ENCODE results near the gene PIAS1.
"Not testable (repeated sequence)": the region's sequence is repeated elsewhere in the genome, so short reads cannot be mapped to it uniquely, and the experiment has no call there.

PIAS1 gene

GRCh38 chr15:68205954-68206539 is 151.9 kb downstream of the PIAS1 start:
- no peak for DNase-seq

DNA sequence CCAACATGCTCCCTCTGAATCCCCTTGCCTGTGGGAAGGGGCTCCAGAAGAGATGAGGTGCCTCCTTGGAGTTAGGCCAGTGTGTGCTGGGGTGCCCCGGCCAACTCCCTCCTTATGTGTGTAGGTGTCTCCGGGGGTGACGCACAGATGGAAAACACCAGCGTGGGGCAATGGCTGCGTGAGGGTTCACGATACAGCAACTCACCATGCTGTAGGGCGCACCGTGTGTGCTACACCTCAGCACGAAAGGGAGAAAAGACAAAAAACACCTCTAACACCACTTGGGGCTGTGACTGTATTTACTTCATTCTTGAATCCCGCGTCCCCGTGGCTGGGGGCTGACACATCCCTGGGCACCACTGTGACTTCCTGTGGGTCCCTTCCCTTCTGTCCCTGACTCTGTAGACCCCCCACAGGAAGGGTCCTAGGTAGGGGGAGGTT is 152.6 kb downstream of the PIAS1 start:
- DNase-seq, result no peak

- DNase-seq, result no peak
Observed at GRCh38 chr15:68207176-68207935, 153.2 kb downstream of the PIAS1 start.

DNA sequence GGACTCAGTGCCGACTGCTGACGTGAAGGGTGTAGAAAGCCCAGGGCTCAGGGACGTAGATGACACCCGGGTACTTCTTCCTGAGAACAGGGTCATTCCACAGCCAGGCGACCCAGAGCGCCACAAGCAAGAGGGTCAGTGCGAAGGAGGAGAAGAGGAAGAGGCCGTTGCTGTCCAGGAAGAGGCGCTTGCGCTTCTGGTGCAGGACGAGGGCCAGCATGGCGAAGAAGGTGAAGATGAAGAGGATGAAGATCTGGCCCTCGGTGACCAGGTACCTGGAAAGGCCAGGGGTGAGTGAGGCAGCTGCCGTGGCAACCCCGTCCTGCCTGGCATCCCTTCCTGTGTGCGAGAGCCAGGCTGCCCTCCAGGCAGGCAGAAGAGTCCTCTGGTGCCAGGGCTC is 154.0 kb downstream of the PIAS1 start:
- DNase-seq, result no peak

- DNase-seq, result no peak
Observed at GRCh38 chr15:68208636-68209240, 154.6 kb downstream of the PIAS1 start.

DNA sequence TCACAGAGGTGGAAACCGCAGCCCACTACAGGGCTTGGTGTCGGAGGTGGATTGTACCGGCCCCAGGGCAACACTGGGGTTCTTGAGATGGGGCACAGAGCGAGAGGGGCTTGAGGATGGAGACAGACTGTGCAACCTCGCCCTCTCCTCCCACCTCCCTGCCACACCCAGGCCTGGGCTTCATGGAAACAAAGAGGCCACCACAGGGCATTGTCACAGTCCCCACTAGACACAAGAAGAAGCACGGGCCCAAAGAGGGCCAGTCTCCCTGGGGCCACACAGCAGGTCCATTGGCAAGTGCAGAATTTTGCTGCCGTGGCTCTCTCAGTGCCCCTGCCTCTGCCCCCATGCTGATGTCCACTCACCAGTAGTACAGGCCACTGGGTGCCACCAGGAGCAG is 155.2 kb downstream of the PIAS1 start:
- DNase-seq, result no peak

- DNase-seq, result no peak
Observed at GRCh38 chr15:68209735-68210408, 155.8 kb downstream of the PIAS1 start.

- DNase-seq, result no peak
Observed at GRCh38 chr15:68210409-68210756, 156.3 kb downstream of the PIAS1 start.

GRCh38 chr15:68210821-68211655 is 156.9 kb downstream of the PIAS1 start:
- DNase-seq, result peak; percentile 16

- no peak for DNase-seq
Observed at GRCh38 chr15:68211656-68212320, 157.7 kb downstream of the PIAS1 start.

DNA sequence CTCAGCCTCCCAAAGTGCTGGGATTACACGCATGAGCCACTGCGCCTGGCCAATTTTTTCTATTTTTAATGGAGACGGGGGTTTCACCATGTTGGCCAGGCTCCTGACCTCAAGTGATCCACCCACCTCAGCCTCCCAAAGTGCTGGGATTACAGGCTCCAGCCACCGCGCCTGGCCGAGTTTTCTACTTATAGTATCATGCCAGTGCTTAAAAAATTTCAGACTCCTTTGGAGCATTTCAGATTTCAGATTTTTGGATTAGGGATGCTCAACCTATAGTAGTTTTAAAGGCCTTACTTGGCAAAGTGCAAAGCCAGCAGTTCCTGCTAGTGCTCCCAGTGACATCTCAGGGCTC is 159.4 kb downstream of the PIAS1 start:
- DNase-seq, result not testable (repeated sequence)

- no peak for DNase-seq
Observed at GRCh38 chr15:68213991-68214837, 160.1 kb downstream of the PIAS1 start.

DNA sequence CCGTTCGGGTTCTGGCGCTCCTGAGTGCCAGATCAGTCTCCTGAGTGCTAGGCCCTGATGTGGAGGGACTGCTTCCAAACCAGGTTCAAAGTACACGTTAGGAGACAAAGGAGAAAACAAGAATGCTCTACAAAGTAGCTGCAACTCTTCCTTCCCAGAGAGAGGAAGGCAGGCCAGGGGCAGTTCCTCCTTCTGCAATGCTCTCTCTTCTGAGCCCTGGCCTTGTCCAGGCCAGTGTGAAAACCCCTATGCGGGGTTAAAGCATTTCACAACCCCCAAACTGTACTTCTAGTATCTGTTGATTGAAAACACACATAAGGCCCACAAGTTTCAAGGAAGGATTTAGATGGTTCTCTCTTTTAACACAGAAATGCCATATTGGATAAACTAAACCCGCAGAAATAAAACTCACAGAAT is 160.7 kb downstream of the PIAS1 start:
- no peak for DNase-seq

GRCh38 chr15:68217341-68217740 is 163.2 kb downstream of the PIAS1 start:
- DNase-seq, result no peak

- no peak for DNase-seq
Observed at GRCh38 chr15:68218331-68218730, 164.2 kb downstream of the PIAS1 start.

GRCh38 chr15:68218847-68219798 is 165.0 kb downstream of the PIAS1 start:
- DNase-seq, result no peak

GRCh38 chr15:68220489-68220888 is 166.4 kb downstream of the PIAS1 start:
- DNase-seq, result no peak

GRCh38 chr15:68220967-68221366 is 166.9 kb downstream of the PIAS1 start:
- DNase-seq, result no peak

GRCh38 chr15:68221530-68222431 is 167.7 kb downstream of the PIAS1 start:
- not testable (repeated sequence) for DNase-seq
